MV-4-11 (cell line): ENCODE data around the gene MRPL49.
"Not testable (repeated sequence)": the region's sequence is repeated elsewhere in the genome, so short reads cannot be mapped to it uniquely, and the experiment has no call there.

ENCODE experiments used
- DNase-seq: peaks from one replicate; lab custom pipeline; 2025; lab: John Stamatoyannopoulos, UW

Gene MRPL49

GRCh38 chr11:65117206-65118096, 4.7 kb upstream of the MRPL49 start, which contains the start of gene ZNHIT2:
TSS of gene ZNHIT2 (minus strand) at chr11:65117701. CDS start at chr11:65117653, 48 bp downstream.
- DNase-seq: peak; percentile 98

DNA sequence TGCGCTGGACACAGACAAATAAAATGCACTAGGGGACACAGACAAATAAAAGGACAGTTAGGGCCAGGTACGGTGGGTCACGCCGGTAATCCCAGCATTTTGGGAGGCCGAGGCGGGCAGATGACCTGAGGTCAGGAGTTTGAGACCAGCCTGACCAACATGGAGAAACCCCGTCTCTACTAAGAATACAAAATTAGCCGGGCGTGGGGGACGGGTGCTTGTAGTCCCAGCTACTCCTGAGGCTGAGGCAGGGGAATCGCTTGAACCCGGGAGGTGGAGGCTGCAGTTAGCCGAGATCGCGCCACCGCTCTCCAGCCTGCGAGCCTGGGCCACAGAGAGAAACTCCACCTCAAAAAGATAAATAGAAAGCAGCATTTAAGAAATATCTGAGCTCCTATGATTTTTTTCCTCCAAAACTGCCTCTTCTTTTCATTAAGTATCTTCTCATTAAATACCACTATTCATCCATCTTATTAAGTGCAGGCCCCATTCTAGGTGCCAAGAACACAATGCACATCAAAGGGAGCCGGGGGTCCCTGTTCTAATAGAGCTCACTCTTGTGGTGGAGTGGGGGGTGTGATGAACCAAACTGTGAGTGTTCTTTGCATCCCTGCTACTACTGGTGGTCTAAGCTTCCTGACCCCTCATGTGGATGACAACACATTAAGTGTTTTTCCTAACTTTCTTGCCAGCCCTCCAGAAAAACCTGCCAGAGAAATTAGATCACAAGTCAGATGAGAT, 3.9 kb upstream of the MRPL49 start:
- DNase-seq: no peak

GRCh38 chr11:65118891-65119669, 3.0 kb upstream of the MRPL49 start:
- not testable (repeated sequence) for DNase-seq

DNA sequence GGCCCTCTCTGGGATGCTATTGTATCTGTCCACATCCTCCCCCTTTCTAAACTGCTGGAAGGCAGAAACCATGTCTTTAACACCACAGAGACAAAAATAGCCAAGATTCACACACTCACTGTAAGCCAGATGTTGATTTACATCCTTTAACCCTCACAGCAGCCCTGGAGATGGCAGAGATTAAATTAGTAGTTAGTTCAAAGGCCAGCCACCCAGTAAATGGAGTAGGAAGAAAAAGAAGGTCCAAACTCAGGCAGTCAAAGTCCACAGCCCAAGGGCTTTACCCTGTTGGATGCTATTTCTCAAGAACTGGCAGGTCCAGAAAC, 2.5 kb upstream of the MRPL49 start:
- DNase-seq: no peak

GRCh38 chr11:65120831-65121230, 1.3 kb upstream of the MRPL49 start:
- DNase-seq: no peak

DNA sequence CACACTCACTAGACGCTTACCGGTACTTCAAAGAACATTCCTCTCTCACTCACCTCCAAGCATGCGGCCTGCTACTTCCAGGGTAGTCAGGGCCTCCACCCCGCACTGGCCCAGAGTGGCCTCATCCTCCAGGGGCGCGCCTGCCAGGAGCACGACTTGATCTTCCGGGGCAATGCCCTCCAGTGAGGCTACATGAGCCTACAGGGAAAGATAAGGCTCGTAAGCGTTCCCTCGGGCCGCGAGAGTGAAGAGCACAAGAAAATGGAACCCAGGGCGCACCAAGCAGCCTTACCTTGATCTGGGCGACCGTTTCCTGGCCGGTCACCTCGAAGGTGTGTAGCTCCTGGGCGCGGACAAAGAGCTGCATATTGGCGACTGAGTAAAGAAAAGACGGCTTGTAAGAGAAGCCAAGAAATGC, 665 bp upstream of the MRPL49 start:
- peak; percentile 5 for DNase-seq

GRCh38 chr11:65124480-65125196, 2.5 kb downstream of the MRPL49 start:
- no peak for DNase-seq

DNA sequence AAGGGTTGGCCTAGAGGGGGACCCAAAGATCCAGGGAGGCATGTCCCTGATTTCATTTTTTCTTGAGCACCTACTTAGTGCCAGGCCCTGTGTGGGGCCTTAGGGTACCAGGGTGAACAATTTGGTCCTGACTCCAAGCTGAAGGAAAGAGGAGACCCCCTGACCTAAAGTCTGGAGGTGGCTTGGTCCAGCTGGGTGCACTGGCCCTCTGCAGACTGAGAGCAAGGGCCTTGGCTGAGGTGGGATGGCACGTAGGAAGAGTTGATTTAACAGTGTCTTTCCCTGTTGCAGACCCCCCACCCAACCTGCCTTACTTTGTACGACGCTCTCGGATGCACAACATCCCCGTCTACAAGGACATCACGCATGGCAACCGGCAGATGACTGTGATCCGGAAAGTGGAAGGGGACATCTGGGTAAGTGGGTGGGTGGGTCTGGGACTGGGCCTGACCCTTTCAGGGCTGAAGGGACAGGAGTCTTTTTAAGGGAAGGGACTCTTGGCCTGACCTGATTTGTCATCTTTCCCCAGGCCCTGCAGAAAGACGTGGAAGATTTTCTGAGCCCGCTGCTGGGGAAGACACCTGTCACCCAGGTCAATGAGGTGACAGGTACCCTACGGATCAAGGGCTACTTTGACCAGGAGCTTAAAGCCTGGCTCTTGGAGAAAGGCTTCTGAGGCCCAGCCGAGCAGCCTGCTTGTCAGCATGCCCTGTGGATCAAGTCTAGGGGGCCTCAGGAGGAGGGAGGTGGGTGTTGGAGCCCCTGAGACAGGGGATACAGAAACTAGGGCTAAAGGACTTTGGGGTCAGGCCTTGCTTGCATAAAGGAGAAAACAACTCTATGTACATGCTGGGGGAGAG, 3.3 kb downstream of the MRPL49 start:
- DNase-seq: no peak

DNA sequence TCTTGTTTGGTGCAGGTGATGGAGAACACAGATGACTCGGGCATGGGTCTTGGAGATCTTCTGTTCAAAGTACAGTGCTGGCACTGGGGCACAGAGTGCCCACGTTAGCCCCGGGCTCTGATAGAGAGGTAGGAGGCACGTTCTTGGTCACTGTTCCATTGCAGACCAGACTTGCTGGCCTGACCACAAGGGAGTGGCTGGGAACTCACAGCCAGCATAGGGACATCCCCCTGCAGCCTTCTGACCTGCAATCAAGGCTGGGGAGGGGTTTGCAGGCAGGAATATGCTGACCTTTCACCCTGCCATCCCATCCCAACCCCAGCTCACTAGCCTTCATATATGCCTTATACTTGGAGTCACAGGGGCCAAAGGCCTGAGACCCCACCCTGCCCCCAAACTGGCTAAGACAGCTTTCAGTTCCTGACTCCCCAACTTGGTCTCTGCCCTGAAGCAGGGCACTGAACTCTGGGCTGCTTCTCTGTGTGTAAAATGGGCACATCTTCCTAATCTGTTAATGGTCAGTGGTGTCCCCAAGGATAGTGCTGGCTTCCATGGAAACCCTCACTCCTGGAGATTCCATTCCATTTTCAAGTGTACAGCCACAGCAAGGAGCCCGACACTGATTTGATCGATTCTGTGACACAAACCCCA, 4.6 kb downstream of the MRPL49 start:
- no peak for DNase-seq

DNA sequence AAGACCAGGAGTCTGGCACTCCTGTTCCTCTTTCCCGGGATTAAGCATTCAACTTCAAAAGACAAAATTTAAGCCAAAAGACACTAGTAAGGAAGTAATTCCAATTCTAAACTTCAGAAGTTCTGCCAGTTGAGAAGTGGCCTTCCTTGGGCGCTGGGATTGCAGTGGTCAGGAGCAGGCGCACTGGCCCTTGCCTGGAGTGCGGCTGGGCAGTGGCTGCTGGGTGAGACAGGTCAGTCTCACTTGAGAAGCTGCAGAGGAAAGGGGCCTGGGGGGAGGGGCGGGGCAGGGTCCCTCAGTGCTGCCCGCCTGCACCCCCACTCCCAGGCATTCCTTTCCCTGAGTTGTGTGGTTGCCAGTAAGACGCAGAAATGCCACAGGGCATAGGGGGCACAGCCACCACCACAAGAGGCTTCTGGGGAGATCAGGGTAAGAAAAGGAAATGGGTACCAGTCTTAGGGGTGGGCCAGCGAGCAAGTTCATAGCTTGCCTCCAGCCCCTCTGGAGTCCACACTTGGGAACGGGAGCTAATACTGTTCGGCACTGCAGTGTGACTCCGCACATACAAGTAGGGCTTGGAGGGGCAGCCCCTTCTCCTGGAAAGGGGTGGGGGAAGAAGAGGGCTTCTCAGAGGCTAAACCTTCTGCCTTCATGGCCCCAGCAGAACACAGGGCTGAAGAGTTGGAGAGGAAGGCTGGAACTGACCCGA, 5.5 kb downstream of the MRPL49 start:
- no peak for DNase-seq

- no peak for DNase-seq
These were observed 6.3 kb downstream of the MRPL49 start for GRCh38 chr11:65128182-65129145.

DNA sequence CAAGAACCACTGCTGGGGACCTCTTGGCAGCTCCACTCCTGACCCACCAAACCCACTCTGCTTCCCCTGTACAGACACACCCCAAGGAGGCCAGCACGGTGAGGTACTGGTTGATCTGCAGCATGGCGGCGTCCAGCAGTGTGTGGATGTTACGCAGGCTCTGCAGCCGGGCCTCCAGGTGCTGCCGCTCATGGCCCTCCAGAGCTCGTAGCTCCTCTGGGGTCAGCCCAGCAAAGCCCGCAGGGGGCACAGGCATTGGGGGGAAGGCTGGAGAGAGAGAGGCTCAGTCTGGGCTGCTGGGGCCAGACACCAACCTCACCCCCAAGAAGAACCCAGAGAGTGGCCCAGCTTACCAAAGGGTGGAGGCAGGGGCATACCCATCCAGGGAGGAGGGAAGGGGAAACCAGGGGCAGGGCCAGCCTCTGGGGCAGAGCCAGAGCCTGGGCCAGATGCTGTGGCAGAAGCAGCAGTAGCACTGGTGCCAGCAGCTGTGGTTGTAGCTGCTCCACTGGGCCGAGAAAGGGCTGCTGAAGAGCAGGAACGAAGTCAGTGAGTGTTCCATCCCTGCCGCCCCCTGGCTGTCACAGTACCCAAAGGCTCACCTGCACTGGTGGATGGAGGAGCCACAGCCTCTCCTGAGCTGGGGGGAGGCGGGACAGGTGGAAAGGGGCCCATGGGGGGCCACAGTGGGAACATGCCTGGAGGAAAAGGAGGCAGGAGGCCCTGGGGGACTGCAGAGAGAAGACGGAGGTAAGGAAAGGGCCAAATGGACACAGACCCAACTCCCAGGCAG, 7.7 kb downstream of the MRPL49 start:
- no peak for DNase-seq

GRCh38 chr11:65130631-65131416, 8.7 kb downstream of the MRPL49 start:
- no peak for DNase-seq

- no peak for DNase-seq
These were observed 9.3 kb downstream of the MRPL49 start for GRCh38 chr11:65131417-65131776.

DNA sequence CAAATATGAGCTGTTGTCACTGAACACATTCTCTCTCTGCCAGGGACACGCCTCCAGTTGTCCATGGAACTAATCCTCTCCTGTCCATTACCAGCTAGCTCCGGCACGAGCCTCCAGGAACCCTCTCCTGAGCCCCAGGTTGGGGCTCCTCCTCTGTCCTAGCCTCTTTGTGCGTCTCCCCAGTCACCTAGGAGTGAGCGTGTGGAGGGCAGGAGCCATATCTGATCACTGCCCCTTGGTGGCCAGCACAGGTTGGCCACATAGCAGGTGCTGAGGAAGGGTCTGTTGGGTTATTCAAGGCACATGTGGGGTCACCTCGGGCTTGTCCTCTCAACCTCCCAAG, 9.7 kb downstream of the MRPL49 start:
- no peak for DNase-seq

GRCh38 chr11:65132238-65132987, 10.3 kb downstream of the MRPL49 start:
- DNase-seq: no peak
